Colon (tissue), 2 donors: ENCODE measurements around the gene SPRED3.
"Not testable (repeated sequence)": the region's sequence is repeated elsewhere in the genome, so short reads cannot be mapped to it uniquely, and the experiment has no call there.

ENCODE experiments used
- FAIRE-seq: peaks from 2 replicates; lab custom pipeline; 2012; peaks lifted over from hg19 to GRCh38; lab: Jason Lieb, UNC
- donor health status: control.
- donor health status: control.

The SPRED3 gene, protein sequence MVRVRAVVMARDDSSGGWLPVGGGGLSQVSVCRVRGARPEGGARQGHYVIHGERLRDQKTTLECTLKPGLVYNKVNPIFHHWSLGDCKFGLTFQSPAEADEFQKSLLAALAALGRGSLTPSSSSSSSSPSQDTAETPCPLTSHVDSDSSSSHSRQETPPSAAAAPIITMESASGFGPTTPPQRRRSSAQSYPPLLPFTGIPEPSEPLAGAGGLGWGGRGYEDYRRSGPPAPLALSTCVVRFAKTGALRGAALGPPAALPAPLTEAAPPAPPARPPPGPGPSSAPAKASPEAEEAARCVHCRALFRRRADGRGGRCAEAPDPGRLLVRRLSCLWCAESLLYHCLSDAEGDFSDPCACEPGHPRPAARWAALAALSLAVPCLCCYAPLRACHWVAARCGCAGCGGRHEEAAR

DNA sequence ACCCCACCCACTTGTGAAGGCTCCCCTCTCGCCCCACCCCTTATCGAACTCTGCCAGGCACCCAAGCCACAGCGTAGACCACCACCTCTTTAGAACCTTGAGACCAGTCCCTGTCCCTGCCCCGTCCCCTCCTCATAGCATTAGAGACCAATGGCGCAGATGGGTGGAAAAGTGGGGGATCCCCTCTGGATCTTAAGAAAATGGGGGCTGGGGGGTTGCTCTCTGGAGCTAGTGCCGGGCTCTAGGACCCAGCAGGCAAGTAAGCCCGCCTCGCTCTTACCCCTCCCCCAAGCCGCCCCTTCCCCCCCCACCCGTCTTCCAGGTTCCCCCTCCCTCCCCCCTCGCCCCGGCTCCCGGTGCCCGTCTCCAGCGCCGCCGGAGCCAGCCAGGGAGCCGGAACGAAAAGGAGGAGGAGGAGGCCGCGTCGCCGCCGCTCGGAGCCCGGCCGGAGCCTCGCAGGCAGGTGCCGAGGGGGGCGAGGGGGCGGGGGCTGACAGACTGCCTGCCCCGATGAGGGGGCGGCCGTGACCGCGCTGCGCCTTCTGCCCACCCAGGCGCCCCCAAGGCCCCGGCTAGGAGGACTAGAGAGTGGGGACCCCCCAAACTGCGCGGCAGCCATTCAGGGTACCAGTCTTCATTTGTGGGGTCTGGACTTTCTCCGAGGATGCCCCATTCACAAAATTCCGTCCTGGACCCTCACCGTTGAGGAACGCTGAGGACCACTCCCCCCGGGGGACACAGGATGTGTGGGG lies at the start of gene SPRED3:
SPRED3 (plus strand) TSS at position 349 of the 752 bp plus-strand sequence. CDS start 1,606 bp downstream, outside the sequence.
- no peak for FAIRE-seq

GRCh38 chr19:38339011-38339410 lies 49.5 kb upstream of the SPRED3 start:
- FAIRE-seq = not testable (repeated sequence)

DNA sequence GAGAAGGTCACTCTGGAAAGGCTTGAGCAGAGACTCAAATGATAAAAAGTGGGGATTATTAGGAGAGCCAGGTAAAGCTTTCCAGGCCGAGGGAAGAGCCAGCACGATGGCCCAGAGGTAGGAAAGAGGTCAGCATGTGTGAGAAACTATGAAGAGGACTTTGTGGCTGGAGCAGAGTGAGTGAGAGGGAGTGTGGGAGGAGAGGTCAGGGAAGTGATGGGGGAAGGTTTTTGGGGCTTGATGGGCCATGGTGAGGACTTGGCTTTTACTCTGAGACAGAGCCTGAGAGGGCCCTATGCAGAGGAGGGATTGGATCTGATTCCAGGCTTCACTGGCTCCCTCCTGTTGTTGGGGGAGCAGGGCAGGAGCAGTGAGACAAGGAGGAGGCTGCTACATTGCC lies 47.6 kb upstream of the SPRED3 start:
- FAIRE-seq = no peak

DNA sequence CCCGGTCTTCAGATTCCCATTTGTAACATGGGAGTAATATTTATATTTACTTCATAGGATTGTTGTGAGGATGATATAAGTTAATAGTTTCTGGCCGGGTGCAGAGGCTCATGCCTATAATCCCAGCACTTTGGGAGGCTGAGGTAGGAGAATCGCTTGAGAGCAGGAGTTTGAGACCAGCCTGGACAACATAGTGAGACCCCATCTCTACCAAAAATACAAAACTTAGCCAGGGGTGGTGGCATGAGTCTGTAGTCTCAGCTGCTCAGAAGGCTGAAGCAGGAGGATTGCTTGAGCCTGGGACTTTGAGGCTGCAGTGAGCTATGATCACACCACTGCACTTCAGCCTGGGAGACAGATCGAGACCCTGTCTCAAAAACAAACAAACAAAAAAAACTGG lies 41.7 kb upstream of the SPRED3 start:
- no peak for FAIRE-seq

GRCh38 chr19:38350883-38351282 lies 37.6 kb upstream of the SPRED3 start:
- FAIRE-seq = no peak

GRCh38 chr19:38351865-38352395 lies 36.6 kb upstream of the SPRED3 start:
- FAIRE-seq = no peak

GRCh38 chr19:38352611-38353010 lies 35.9 kb upstream of the SPRED3 start:
- FAIRE-seq = no peak

DNA sequence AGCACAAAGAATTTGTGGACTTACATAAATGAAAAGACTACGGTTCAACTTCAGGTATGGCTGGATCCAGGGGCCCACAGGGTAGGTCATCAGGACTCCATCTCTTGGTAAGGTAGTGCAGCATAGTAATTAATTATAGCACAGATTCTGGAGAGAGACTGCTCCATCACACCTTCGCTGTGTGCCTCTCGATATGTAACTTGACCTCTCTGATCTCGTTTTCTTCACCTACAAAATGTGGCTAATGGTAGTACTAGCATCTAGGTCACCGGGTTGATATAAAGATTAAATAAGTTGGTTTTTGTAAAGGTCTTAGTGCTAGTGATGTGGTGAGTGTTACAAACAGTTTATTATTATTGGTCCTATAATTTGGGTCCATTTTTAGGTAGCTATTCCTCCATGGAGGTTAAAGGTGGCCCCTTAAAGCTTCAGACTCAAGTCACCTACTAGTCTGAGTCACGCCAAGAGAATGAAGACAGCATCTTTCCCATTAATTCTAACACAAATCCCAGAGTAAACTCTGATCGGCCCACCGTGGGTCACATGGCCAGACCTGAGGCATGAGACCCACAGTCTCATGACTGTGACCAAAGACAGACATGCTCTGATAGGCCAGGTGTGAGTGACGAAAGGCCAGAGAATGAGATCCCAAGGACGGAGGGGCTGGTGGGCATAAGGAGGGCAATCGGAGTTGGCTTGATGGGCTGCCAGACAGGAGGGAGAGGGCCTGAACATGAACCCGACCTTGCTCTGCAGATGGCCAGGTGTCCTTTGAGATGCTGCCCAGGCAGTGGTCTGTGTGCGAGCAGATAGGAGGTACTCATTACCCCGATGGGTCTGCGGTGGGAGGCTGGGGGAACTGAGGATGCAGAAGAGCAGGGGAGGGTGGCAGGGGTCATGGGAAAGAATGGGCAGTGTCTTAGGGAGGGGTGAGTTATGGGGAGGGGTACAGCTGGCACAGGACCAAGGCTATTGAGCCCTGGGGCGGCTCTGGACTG lies 32.5 kb upstream of the SPRED3 start:
- no peak for FAIRE-seq

- FAIRE-seq = no peak
These were observed 30.4 kb upstream of the SPRED3 start for GRCh38 chr19:38358071-38358470.

- no peak for FAIRE-seq
These were observed 29.1 kb upstream of the SPRED3 start for GRCh38 chr19:38359242-38360021.

GRCh38 chr19:38360351-38360750 lies 28.1 kb upstream of the SPRED3 start:
- FAIRE-seq = no peak

DNA sequence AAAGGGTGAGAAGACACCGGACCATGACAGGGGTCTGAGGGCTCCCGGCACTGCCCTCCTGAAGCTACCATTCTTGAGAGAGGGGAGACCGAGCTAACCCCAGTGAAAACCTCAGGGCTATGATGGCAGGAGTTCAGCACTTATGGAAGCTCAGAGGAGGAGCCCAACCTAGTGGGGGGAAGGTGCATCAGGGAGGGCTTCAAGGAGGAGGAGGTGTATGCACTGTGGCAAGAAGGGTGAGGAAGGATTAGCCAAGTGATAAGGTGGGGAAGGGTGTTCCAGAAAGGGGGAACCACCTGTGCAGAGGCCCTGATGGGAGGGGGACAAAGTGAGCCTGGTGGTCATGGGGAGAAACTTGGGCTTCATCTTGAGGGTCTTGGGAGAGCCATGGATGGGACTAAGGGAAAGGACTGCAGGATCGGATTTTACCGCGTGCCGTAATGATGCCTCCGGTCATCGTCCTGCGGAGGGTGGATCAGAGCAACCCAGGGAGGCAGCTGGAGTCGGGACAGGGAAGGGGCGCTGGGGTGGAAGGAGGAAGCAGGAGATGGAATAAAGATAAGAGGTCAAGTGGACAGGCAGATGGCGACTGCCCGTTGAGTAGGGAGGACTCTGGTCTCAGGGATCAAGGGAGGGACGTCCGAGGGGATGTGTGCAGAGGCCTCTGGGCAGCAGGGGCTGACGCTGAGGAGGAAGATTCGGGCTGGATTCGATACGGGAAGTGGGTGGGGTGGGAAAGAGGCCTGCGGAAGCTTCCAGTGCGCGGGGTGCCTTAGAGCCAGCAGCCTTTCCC lies 27.5 kb upstream of the SPRED3 start:
- FAIRE-seq = no peak

- no peak for FAIRE-seq
These were observed 26.8 kb upstream of the SPRED3 start for GRCh38 chr19:38361633-38362075.

GRCh38 chr19:38362076-38362945 lies 26.2 kb upstream of the SPRED3 start:
- no peak for FAIRE-seq

DNA sequence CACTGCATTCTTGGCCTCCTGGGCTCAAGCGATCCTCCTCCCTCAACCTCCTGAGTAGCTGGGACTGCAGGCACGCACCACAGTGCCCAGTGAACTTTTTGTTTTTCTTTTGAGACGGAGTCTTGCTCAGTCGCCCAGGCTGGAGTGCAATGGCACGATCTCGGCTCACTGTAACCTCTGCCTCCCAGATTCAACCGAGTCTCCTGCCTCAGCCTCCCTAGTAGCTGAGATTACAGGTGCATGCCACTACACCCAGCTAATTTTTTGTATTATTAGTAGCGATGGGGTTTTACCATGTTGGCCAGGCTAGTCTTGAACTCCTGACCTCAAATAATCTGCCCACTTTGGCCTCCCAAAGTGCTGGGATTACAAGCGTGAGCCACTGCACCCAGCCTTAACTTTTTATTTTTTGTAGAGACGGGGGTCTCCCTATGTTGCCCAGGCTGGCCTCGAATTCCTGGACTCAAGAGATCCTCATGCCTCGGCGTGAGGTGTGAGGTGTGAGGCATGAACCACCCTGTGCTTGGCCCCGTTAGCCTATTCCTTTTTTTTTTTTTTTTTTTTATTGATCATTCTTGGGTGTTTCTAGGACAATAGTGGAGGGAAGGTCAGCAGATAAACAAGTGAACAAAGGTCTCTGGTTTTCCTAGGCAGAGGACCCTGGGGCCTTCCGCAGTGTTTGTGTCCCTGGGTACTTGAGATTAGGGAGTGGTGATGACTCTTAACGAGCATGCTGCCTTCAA lies 25.4 kb upstream of the SPRED3 start:
- not testable (repeated sequence) for FAIRE-seq

DNA sequence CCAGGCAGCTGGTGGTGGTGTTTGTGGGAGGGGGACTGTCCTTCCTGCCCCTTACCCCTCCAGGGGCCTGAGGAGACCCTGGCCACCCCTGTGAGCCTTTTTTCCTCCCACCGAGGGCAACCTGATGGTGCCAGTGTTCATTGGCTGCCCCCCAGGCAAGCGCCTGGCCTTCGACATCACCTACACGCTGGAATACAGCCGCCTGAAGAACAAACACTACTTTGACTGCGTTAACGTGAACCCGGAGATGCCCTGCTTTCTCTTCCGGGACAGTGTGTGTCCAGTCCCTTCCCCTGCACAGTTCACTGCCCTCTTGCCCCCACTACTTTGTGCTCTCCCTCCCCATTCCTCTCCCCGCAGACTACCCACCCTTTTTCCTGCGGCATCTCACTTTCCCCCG lies 21.5 kb upstream of the SPRED3 start:
- FAIRE-seq = no peak

- no peak for FAIRE-seq
These were observed 18.9 kb upstream of the SPRED3 start for GRCh38 chr19:38369584-38369983.

DNA sequence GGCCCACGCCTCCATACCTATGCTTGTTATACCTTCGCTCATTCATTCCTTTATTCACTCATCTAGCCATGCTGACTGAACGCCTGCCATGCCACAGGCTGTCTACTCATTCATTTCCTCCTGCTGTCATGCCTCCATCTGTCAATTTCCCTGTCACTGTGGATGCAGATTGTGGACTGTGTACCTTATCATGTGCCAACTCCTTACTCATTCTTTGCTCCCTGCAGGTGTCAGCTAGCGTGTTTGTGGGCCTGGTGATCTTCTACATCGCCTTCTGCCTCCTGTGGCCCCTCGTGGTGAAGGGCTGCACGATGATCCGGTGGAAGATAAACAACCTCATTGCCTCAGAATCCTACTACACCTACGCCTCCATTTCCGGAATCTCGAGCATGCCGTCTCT lies 18.2 kb upstream of the SPRED3 start:
- FAIRE-seq = no peak
